Transverse colon (tissue), 4 donors: ENCODE measurements around the gene PLCH1.
"Not testable (repeated sequence)": the region's sequence is repeated elsewhere in the genome, so short reads cannot be mapped to it uniquely, and the experiment has no call there.

Source experiments
- EP300 ChIP-seq: sonication (generic); formaldehyde crosslinking; IDR thresholded peaks from one replicate; pipeline ENCODE4 v1.6.1; 2017; ENCODE audit warnings: antibody characterized with exemption, low read depth
- POLR2A ChIP-seq: fragments of 450-650 bp; IDR thresholded peaks from one replicate; pipeline ENCODE4 v1.6.1; 2016; ENCODE audit warnings: antibody characterized with exemption, mild to moderate bottlenecking, moderate library complexity
- POLR2AphosphoS5 ChIP-seq, 3 donors: sonication (generic); formaldehyde crosslinking; IDR thresholded peaks; one replicate each; pipeline ENCODE4 v1.6.1; 2016; ENCODE audit warnings: antibody characterized with exemption in 3 of 3
- TF ChIP-seq, protein P1 (sequence below), 5 experiments: fragments of 200-600 bp in 3 of 5; fragments of 450-650 bp in 2 of 5; sonication (generic) in 3 of 5; IDR thresholded peaks; 1 replicate in 2 of 5; 2 replicates in 3 of 5; pipeline ENCODE4 v1.5.1; 2016 to 2017; ENCODE audit warnings: antibody characterized with exemption in 5 of 5, inconsistent platforms in 3 of 5, mild to moderate bottlenecking in 2 of 5, moderate library complexity in 1 of 5

DNA sequence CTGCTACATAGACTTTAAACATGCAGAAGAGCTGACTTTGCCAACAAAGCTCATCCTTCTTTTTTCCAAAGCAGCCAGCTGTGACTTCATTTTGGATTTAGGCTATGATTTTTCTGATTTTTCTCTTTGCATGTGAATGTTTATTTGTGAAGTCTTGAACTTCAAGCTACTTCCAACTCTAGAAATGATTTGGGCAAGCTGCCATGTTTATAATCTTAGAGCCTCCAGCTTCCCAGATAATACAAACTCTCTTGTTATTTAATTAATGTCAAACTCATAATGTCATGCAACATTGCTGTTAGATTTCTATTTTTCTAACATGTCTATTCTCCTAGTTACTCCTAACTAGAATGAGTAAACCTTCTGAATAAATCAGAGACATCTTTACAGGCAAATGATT is 106.4 kb downstream of the PLCH1 start:
- TF ChIP-seq, protein P1, sequence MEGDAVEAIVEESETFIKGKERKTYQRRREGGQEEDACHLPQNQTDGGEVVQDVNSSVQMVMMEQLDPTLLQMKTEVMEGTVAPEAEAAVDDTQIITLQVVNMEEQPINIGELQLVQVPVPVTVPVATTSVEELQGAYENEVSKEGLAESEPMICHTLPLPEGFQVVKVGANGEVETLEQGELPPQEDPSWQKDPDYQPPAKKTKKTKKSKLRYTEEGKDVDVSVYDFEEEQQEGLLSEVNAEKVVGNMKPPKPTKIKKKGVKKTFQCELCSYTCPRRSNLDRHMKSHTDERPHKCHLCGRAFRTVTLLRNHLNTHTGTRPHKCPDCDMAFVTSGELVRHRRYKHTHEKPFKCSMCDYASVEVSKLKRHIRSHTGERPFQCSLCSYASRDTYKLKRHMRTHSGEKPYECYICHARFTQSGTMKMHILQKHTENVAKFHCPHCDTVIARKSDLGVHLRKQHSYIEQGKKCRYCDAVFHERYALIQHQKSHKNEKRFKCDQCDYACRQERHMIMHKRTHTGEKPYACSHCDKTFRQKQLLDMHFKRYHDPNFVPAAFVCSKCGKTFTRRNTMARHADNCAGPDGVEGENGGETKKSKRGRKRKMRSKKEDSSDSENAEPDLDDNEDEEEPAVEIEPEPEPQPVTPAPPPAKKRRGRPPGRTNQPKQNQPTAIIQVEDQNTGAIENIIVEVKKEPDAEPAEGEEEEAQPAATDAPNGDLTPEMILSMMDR (IDR thresholded peaks at IDR 0.05): not testable (repeated sequence)
- TF ChIP-seq POLR2AphosphoS5 (IDR thresholded peaks at IDR 0.05); POLR2A; EP300: not testable (repeated sequence)
